HG02678 (cell line): ENCODE measurements around the gene PPIA.
"Not testable (repeated sequence)": the region's sequence is repeated elsewhere in the genome, so short reads cannot be mapped to it uniquely, and the experiment has no call there.

ENCODE experiments used
- ATAC-seq: cut with Tn5 transposase; IDR thresholded peaks from one replicate; pipeline ENCODE4 v1.9.1; 2021; ENCODE audit warnings: mild to moderate bottlenecking, moderate library complexity; ENCODE audit not compliant: unreplicated experiment

The PPIA gene

GRCh38 chr7:44784364-44784763 lies 12.1 kb upstream of the PPIA start:
- ATAC-seq: no peak

- ATAC-seq: not testable (repeated sequence)
Measured at GRCh38 chr7:44785218-44785617, 11.3 kb upstream of the PPIA start.

- ATAC-seq: no peak
Measured at GRCh38 chr7:44787041-44787440, 9.4 kb upstream of the PPIA start.

- no peak for ATAC-seq
Measured at GRCh38 chr7:44787762-44788161, 8.7 kb upstream of the PPIA start.

GRCh38 chr7:44789990-44790389 lies 6.5 kb upstream of the PPIA start:
- ATAC-seq: no peak

GRCh38 chr7:44791278-44792219 lies 4.9 kb upstream of the PPIA start:
- ATAC-seq: no peak

GRCh38 chr7:44793919-44794318 lies 2.6 kb upstream of the PPIA start:
- ATAC-seq: no peak

GRCh38 chr7:44794331-44794730 lies 2.1 kb upstream of the PPIA start:
- ATAC-seq: no peak

- no peak for ATAC-seq
Measured at GRCh38 chr7:44796034-44796503, 412 bp upstream of the PPIA start.

GRCh38 chr7:44797329-44798258 lies 1.1 kb downstream of the PPIA start:
- peak; percentile 50 for ATAC-seq

GRCh38 chr7:44798649-44799305 lies 2.3 kb downstream of the PPIA start:
- no peak for ATAC-seq

- ATAC-seq: no peak
Measured at GRCh38 chr7:44799939-44800338, 3.5 kb downstream of the PPIA start.

- ATAC-seq: no peak
Measured at GRCh38 chr7:44801890-44802289, 5.4 kb downstream of the PPIA start.

- no peak for ATAC-seq
Measured at GRCh38 chr7:44802418-44803025, 6.0 kb downstream of the PPIA start.

GRCh38 chr7:44803828-44804519 lies 7.5 kb downstream of the PPIA start:
- not testable (repeated sequence) for ATAC-seq

- no peak for ATAC-seq
Measured at GRCh38 chr7:44805950-44806349, 9.5 kb downstream of the PPIA start.

GRCh38 chr7:44808914-44809393 lies 12.5 kb downstream of the PPIA start:
- ATAC-seq: no peak

- ATAC-seq: no peak
Measured at GRCh38 chr7:44811093-44811492, 14.6 kb downstream of the PPIA start.

- ATAC-seq: no peak
Measured at GRCh38 chr7:44811571-44811970, 15.1 kb downstream of the PPIA start.

GRCh38 chr7:44814919-44815318 lies 18.4 kb downstream of the PPIA start:
- ATAC-seq: no peak
